Measurements from ENCODE around the gene FBXL20. TPM values are rescaled to one million over a fixed set of nuclear protein-coding genes. Genes with fewer than 3 reads are reported as not detected.

FBXL20 gene
- total and polyA plus RNA-seq, 4 donors = 3.2 to 31.7 (median 11.5) TPM

DNA sequence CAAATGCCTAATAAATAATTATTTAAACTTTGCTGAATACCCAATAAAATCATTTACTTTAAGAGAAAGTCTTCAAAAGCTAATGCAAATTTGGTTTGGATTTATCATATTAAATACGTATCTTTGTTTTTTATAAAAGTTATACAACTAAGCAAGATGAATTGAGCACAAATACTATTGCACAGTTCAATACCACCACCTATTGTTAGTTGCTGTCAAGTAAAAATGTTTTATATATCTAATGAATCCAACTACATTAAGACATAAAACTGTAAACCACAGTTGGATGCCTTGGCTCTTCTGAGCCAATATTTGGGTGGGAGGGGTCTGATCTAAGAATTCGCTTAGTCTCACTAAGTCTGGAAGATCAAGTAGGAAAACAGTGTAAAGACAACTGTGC is 7.7 kb downstream of the FBXL20 start:
- Histone ChIP-seq H3K9me3 (ENCODE audit: control insufficient read depth in 4 of 4, insufficient read depth in 3 of 4, low read length in 3 of 4) (no peaks in the 10 kb centered on the region), H3K36me3 (ENCODE audit: control insufficient read depth in 4 of 4, insufficient read depth in 4 of 4, low read length in 4 of 4) (no peaks in the 10 kb centered on the region), H3K4me1 (ENCODE audit: control insufficient read depth in 5 of 5, insufficient read depth in 5 of 5, low read length in 5 of 5) (no peaks in the 10 kb centered on the region), H3K27me3 (ENCODE audit: control insufficient read depth in 3 of 3, insufficient read depth in 3 of 3, low read length in 2 of 3) (no peaks in the 10 kb centered on the region), H3K9ac (ENCODE audit: insufficient read depth in 1 of 2, low read length in 2 of 2) (no peak overlapping the region), H3K4me3 (no peak overlapping the region), H3K27ac (ENCODE audit: low read depth in 1 of 2, low read length in 1 of 2) (no peak overlapping the region)
- ATAC-seq (ENCODE audit: insufficient read depth, low FRiP score) = no peak
- DNase-seq = peak in 1 of 3 donors; percentile 24
- WGBS, 2 donors = 71 to 80% methylated on average over 2 of the region's 2 CpGs
- TF ChIP-seq CTCF (IDR thresholded peaks at IDR 0.05; ENCODE audit: control extremely low read depth, extremely low read depth) = no peak

GRCh38 chr17:39391448-39391847 is 10.0 kb downstream of the FBXL20 start:
- no peak overlapping the region for H3K4me3 ChIP-seq
- no peak for TF ChIP-seq CTCF (IDR thresholded peaks at IDR 0.05; ENCODE audit: control extremely low read depth, extremely low read depth)
- ATAC-seq (ENCODE audit: insufficient read depth, low FRiP score) = no peak
- H3K9me3 ChIP-seq (ENCODE audit: control insufficient read depth in 4 of 4, insufficient read depth in 3 of 4, low read length in 3 of 4) = no peaks in the 10 kb centered on the region
- no peak overlapping the region for H3K27ac ChIP-seq (ENCODE audit: low read depth in 1 of 2, low read length in 1 of 2)
- peaks cover 0 to 4% (median 0%) of the 10 kb centered on the region in 4 donors for H3K36me3 ChIP-seq (ENCODE audit: control insufficient read depth in 4 of 4, insufficient read depth in 4 of 4, low read length in 4 of 4)
- no peaks in the 10 kb centered on the region for H3K4me1 ChIP-seq (ENCODE audit: control insufficient read depth in 5 of 5, insufficient read depth in 5 of 5, low read length in 5 of 5)
- H3K9ac ChIP-seq (ENCODE audit: insufficient read depth in 1 of 2, low read length in 2 of 2) = no peak overlapping the region
- 88 to 91% methylated on average over 5 of the region's 5 CpGs for WGBS, 2 donors
- DNase-seq = no peak
- no peaks in the 10 kb centered on the region for H3K27me3 ChIP-seq (ENCODE audit: control insufficient read depth in 3 of 3, insufficient read depth in 3 of 3, low read length in 2 of 3)

DNA sequence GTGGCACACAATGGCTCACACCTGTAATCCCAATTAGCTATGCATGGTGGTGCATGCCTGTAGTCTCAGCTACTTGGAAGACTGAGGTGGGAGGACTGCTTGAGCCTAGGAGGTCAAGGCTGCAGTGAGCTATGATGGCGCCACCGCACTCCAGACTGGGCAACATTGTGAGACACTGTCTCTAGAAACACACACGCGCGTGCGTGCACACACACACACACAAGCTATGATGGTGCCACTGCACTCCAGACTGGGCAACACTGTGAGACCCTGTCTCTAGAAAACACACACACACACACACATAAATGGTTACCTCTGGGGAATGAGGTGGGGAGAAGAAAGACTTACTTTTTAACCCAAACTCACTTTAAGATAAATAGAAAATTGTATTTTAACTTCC is 16.4 kb downstream of the FBXL20 start:
- no peaks in the 10 kb centered on the region for H3K9me3 ChIP-seq (ENCODE audit: control insufficient read depth in 4 of 4, insufficient read depth in 3 of 4, low read length in 3 of 4)
- TF ChIP-seq CTCF (IDR thresholded peaks at IDR 0.05; ENCODE audit: control extremely low read depth, extremely low read depth) = no peak
- ATAC-seq (ENCODE audit: insufficient read depth, low FRiP score) (no peak), DNase-seq (no peak)
- H3K36me3 ChIP-seq (ENCODE audit: control insufficient read depth in 4 of 4, insufficient read depth in 4 of 4, low read length in 4 of 4) = peaks cover 0 to 4% (median under 1%) of the 10 kb centered on the region in 4 donors
- no peak overlapping the region for H3K27ac ChIP-seq (ENCODE audit: low read depth in 1 of 2, low read length in 1 of 2)
- H3K4me3 ChIP-seq = no peak overlapping the region
- 97 to 99% methylated on average over 6 of the region's 6 CpGs for WGBS, 2 donors
- peaks cover 0 to 2% (median 0%) of the 10 kb centered on the region in 5 donors for H3K4me1 ChIP-seq (ENCODE audit: control insufficient read depth in 5 of 5, insufficient read depth in 5 of 5, low read length in 5 of 5)
- H3K27me3 ChIP-seq (ENCODE audit: control insufficient read depth in 3 of 3, insufficient read depth in 3 of 3, low read length in 2 of 3) = no peaks in the 10 kb centered on the region
- H3K9ac ChIP-seq (ENCODE audit: insufficient read depth in 1 of 2, low read length in 2 of 2) = no peak overlapping the region

DNA sequence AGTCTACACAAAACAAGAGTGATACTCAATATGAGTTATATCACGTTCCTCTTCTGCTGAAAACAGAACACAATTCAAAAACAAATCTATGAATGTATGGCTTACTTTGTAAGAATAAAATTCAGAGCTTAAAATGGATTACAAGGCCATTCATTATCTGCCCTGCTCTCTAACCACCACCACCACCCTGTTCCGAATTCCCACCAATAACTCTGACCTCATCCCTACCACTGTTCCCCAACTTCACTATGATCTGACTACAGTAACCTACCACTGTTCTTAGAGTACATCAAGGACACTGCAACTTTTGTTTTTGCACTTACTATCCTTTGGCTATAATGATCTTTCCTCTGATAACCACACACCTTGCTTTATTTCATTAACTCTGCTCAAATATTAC is 21.3 kb downstream of the FBXL20 start:
- H3K27ac ChIP-seq (ENCODE audit: low read depth in 1 of 2, low read length in 1 of 2) = no peak overlapping the region
- peaks cover 0 to 1% (median 0%) of the 10 kb centered on the region in 4 donors for H3K36me3 ChIP-seq (ENCODE audit: control insufficient read depth in 4 of 4, insufficient read depth in 4 of 4, low read length in 4 of 4)
- DNase-seq (no peak), ATAC-seq (ENCODE audit: insufficient read depth, low FRiP score) (no peak)
- peaks cover 0 to 11% (median 0%) of the 10 kb centered on the region in 5 donors for H3K4me1 ChIP-seq (ENCODE audit: control insufficient read depth in 5 of 5, insufficient read depth in 5 of 5, low read length in 5 of 5)
- TF ChIP-seq CTCF (IDR thresholded peaks at IDR 0.05; ENCODE audit: control extremely low read depth, extremely low read depth) = no peak
- H3K27me3 ChIP-seq (ENCODE audit: control insufficient read depth in 3 of 3, insufficient read depth in 3 of 3, low read length in 2 of 3) = no peaks in the 10 kb centered on the region
- H3K9ac ChIP-seq (ENCODE audit: insufficient read depth in 1 of 2, low read length in 2 of 2) = no peak overlapping the region
- WGBS, 2 donors = 54 to 78% methylated on average over 2 of the region's 2 CpGs
- no peaks in the 10 kb centered on the region for H3K9me3 ChIP-seq (ENCODE audit: control insufficient read depth in 4 of 4, insufficient read depth in 3 of 4, low read length in 3 of 4)
- no peak overlapping the region for H3K4me3 ChIP-seq
